CD4-positive, alpha-beta T cell (primary cell): Measurements from ENCODE around the gene DCDC1. TPM values are rescaled to one million over a fixed set of nuclear protein-coding genes. Genes with fewer than 3 reads are reported as not detected.

Experiments
- ATAC-seq: fragments of 200-7000 bp; cut with Tn5 transposase; one replicate; pipeline ENCODE4 v1.10.0; 2022; ENCODE audit warnings: mild to moderate bottlenecking; ENCODE audit not compliant: poor library complexity
- CTCF ChIA-PET: fragments of 350-600 bp; sonication (Branson Sonifier 250); formaldehyde crosslinking; loops from one replicate; lab custom pipeline; 2021; ENCODE audit warnings: antibody characterized with exemption, inconsistent platforms; lab: Charles Lee
- POLR2A ChIA-PET: fragments of 350-600 bp; sonication (Branson Sonifier 250); formaldehyde crosslinking; loops from one replicate; lab custom pipeline; 2021; ENCODE audit warnings: antibody characterized with exemption, inconsistent platforms; lab: Charles Lee
- DNase-seq, 14 experiments: peaks; one replicate each; pipeline ENCODE4 v3.0.0-alpha.2; 2013 to 2020; ENCODE audit warnings: mixed read lengths in 2 of 14
- H3K27ac ChIP-seq, 2 donors: one replicate each; pipeline versions ENCODE4 v1.5.1 to v1.7.0; 2013; ENCODE audit warnings: low read length in 2 of 2, low read depth in 1 of 2, mild to moderate bottlenecking in 1 of 2
- H3K27me3 ChIP-seq, 2 experiments: 1 replicate in 1 of 2; 2 replicates in 1 of 2; pipeline versions ENCODE4 v1.6.1 to v1.7.0; 2013; ENCODE audit warnings: low read length in 2 of 2, control low read depth in 1 of 2, mild to moderate bottlenecking in 1 of 2, moderate library complexity in 1 of 2; ENCODE audit not compliant: insufficient read depth in 2 of 2, control insufficient read depth in 1 of 2
- H3K36me3 ChIP-seq: one replicate; pipeline ENCODE4 v1.6.1; 2013; ENCODE audit warnings: low read length, control low read depth; ENCODE audit not compliant: insufficient read depth
- H3K4me1 ChIP-seq: one replicate; pipeline ENCODE4 v1.6.1; 2013; ENCODE audit warnings: low read length, control low read depth; ENCODE audit not compliant: insufficient read depth
- H3K4me3 ChIP-seq: one replicate; pipeline ENCODE4 v1.5.1; 2013; ENCODE audit warnings: mild to moderate bottlenecking, low read length, moderate library complexity
- H3K9me3 ChIP-seq, 2 experiments: 1 replicate in 1 of 2; 2 replicates in 1 of 2; pipeline versions ENCODE4 v1.6.1 to v1.7.0; 2013; ENCODE audit warnings: low read length in 2 of 2, mild to moderate bottlenecking in 2 of 2, control low read depth in 1 of 2, moderate library complexity in 1 of 2; ENCODE audit not compliant: control insufficient read depth in 1 of 2, insufficient read depth in 1 of 2
- H3K27ac Mint-ChIP-seq: one replicate; pipeline ENCODE4 v1.8.0; 2020; ENCODE audit warnings: mixed read lengths
- H3K27me3 Mint-ChIP-seq: one replicate; pipeline ENCODE4 v1.8.0; 2021; ENCODE audit warnings: mixed read lengths
- H3K36me3 Mint-ChIP-seq: one replicate; pipeline ENCODE4 v1.8.0; 2021; ENCODE audit warnings: low read depth, mixed read lengths
- H3K4me1 Mint-ChIP-seq: one replicate; pipeline ENCODE4 v1.8.0; 2021; ENCODE audit warnings: low read depth, mixed read lengths
- H3K4me3 Mint-ChIP-seq: one replicate; pipeline ENCODE4 v1.8.0; 2020; ENCODE audit warnings: mild to moderate bottlenecking, mixed read lengths
- H3K9me3 Mint-ChIP-seq: one replicate; pipeline ENCODE4 v1.8.0; 2020; ENCODE audit warnings: mixed read lengths
- CTCF ChIP-seq: fragments of 200-600 bp; IDR thresholded peaks from one replicate; pipeline ENCODE4 v1.8.0; 2022; ENCODE audit warnings: antibody characterized with exemption, mild to moderate bottlenecking
- intact Hi-C, 2 experiments: fragments of 100-400 bp; cut with DNase I in 1 of 2; cut with micrococcal nuclease in 1 of 2; formaldehyde crosslinking; loops; one replicate each; pipeline versions ENCODE4 v1.15.1 to v1.9.0; 2023 to 2025; cut with DNase I, micrococcal nuclease
- total RNA-seq, 174 experiments: library from RNA in 2 of 174; stranded (reverse) in 2 of 174; gene quantifications; one replicate each; pipeline ENCODE4 v1.2.3 and lab custom pipeline; 2021 to 2026

DCDC1 gene
- total RNA-seq, 2 experiments from 2014 or later = 0.11 TPM; not detected in 1

GRCh38 chr11:30823119-30823518 lies 546.4 kb downstream of the DCDC1 start:
- CTCF ChIA-PET = no interaction called here
- no peak for TF ChIP-seq CTCF
- POLR2A ChIA-PET = no interaction called here
- no peak overlapping the region for H3K4me3 ChIP-seq
- Mint-ChIP-seq H3K27me3 (no peaks in the 10 kb centered on the region), H3K36me3 (no peaks in the 10 kb centered on the region), H3K4me3 (no peak overlapping the region), H3K27ac (no peak overlapping the region), H3K9me3 (no peaks in the 10 kb centered on the region), H3K4me1 (no peaks in the 10 kb centered on the region)
- no peaks in the 10 kb centered on the region for H3K36me3 ChIP-seq
- intact Hi-C loops = no loop called here
- no peak overlapping the region for H3K27ac ChIP-seq
- DNase-seq (no peak), ATAC-seq (no peak)
- H3K9me3 ChIP-seq = no peaks in the 10 kb centered on the region
- no peaks in the 10 kb centered on the region for H3K4me1 ChIP-seq
- H3K27me3 ChIP-seq = no peaks in the 10 kb centered on the region

DNA sequence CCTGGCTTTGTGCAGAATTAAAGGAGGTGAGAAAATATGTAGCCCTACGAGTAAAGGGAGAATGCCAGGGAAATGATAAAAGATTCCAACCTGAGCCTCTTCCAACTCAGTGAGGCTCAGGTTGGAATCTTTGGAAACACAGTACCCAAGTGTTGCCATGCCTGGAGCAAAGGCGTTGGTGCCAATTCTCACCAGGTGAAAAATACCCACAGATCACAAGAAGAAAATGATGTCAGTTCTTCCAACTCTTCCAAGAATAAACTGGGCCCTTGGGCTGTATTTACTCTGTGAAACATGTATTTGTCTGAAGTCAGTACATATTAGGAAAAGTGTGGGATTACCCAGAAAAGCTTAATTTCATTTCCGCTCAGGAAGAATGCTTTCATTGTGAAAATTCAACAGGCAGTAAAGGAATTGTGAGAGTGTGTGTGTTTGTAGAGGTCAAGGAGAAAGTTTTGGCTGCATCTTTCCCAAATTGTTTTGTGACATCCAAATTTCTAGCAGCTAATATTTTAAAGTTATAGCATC lies 548.0 kb downstream of the DCDC1 start:
- no peaks in the 10 kb centered on the region for H3K36me3 Mint-ChIP-seq
- H3K4me3 Mint-ChIP-seq = no peak overlapping the region
- H3K4me1 Mint-ChIP-seq = no peaks in the 10 kb centered on the region
- Histone ChIP-seq H3K9me3 (no peaks in the 10 kb centered on the region), H3K27ac (no peak overlapping the region), H3K4me1 (no peaks in the 10 kb centered on the region), H3K4me3 (no peak overlapping the region), H3K27me3 (no peaks in the 10 kb centered on the region), H3K36me3 (no peaks in the 10 kb centered on the region)
- H3K27ac Mint-ChIP-seq = no peak overlapping the region
- H3K27me3 Mint-ChIP-seq = no peaks in the 10 kb centered on the region
- TF ChIP-seq CTCF = no peak
- intact Hi-C loops = no loop called here
- DNase-seq (no peak), ATAC-seq (no peak)
- ChIA-PET POLR2A (no interaction called here), CTCF (no interaction called here)
- H3K9me3 Mint-ChIP-seq = no peaks in the 10 kb centered on the region

DNA sequence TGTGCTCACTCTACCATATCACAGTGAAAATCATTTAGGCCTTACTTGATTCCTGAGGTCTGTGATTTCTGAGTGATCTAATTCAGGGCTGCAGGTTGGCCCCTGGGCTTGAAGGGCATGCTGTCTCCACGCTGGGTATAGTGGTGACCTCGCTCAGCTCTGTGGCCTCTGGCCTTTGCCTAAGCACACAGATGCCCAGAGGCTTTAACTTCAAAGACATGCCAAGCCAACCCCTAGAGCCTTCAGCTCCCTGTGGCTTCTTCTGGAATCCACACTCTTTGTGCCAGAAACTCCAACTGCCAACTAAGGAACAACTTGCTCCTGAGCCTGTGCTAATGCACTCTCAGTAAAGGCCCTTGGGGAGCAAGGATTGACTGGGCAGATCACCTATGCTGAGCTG lies 550.8 kb downstream of the DCDC1 start:
- H3K27me3 ChIP-seq = no peaks in the 10 kb centered on the region
- Mint-ChIP-seq H3K9me3 (no peaks in the 10 kb centered on the region), H3K27ac (no peak overlapping the region), H3K27me3 (no peaks in the 10 kb centered on the region), H3K4me1 (no peaks in the 10 kb centered on the region), H3K4me3 (no peak overlapping the region), H3K36me3 (no peaks in the 10 kb centered on the region)
- H3K4me1 ChIP-seq = no peaks in the 10 kb centered on the region
- TF ChIP-seq CTCF = no peak
- no peak overlapping the region for H3K4me3 ChIP-seq
- DNase-seq (no peak), ATAC-seq (no peak)
- ChIA-PET CTCF (no interaction called here), POLR2A (no interaction called here)
- intact Hi-C loops = no loop called here
- H3K27ac ChIP-seq = no peak overlapping the region
- H3K9me3 ChIP-seq = no peaks in the 10 kb centered on the region
- no peaks in the 10 kb centered on the region for H3K36me3 ChIP-seq
